ENCODE measurements around the gene UNKL.
A peak's percentile ranks its signal among the peaks of the same experiment; 100 is the strongest.

Gene UNKL

GRCh38 chr16:1414532-1415260 lies at the start of gene UNKL:
TSS of gene UNKL (minus strand) at chr16:1414704. CDS start at chr16:1414691, 13 bp downstream.
- peak; percentile 86 for DNase-seq (ENCODE audit: low read depth, low spot score)

GRCh38 chr16:1461146-1461545 lies 46.6 kb upstream of the UNKL start:
- no peak for DNase-seq (ENCODE audit: low read depth, low spot score)

GRCh38 chr16:1460602-1461138 lies 46.2 kb upstream of the UNKL start:
- DNase-seq (ENCODE audit: low read depth, low spot score): no peak

GRCh38 chr16:1459967-1460366 lies 45.5 kb upstream of the UNKL start:
- DNase-seq (ENCODE audit: low read depth, low spot score): no peak

- no peak for DNase-seq (ENCODE audit: low read depth, low spot score)
These were observed 44.5 kb upstream of the UNKL start for GRCh38 chr16:1458977-1459341.

- DNase-seq (ENCODE audit: low read depth, low spot score): no peak
These were observed 44.0 kb upstream of the UNKL start for GRCh38 chr16:1458336-1458976.

GRCh38 chr16:1457489-1458245 lies 43.2 kb upstream of the UNKL start:
- DNase-seq (ENCODE audit: low read depth, low spot score): no peak

GRCh38 chr16:1456951-1457350 lies 42.4 kb upstream of the UNKL start:
- DNase-seq (ENCODE audit: low read depth, low spot score): no peak

GRCh38 chr16:1455190-1456171 lies 41.0 kb upstream of the UNKL start:
- no peak for DNase-seq (ENCODE audit: low read depth, low spot score)

GRCh38 chr16:1454561-1454960 lies 40.1 kb upstream of the UNKL start:
- DNase-seq (ENCODE audit: low read depth, low spot score): no peak

GRCh38 chr16:1453316-1453715 lies 38.8 kb upstream of the UNKL start:
- DNase-seq (ENCODE audit: low read depth, low spot score): no peak

GRCh38 chr16:1452530-1452929 lies 38.0 kb upstream of the UNKL start:
- no peak for DNase-seq (ENCODE audit: low read depth, low spot score)

GRCh38 chr16:1451702-1452392 lies 37.3 kb upstream of the UNKL start:
- no peak for DNase-seq (ENCODE audit: low read depth, low spot score)

- DNase-seq (ENCODE audit: low read depth, low spot score): no peak
These were observed 36.3 kb upstream of the UNKL start for GRCh38 chr16:1450841-1451240.

- DNase-seq (ENCODE audit: low read depth, low spot score): no peak
These were observed 35.7 kb upstream of the UNKL start for GRCh38 chr16:1450218-1450617.

GRCh38 chr16:1449201-1449788 lies 34.8 kb upstream of the UNKL start:
- no peak for DNase-seq (ENCODE audit: low read depth, low spot score)

GRCh38 chr16:1448536-1449116 lies 34.1 kb upstream of the UNKL start:
- no peak for DNase-seq (ENCODE audit: low read depth, low spot score)

GRCh38 chr16:1447965-1448364 lies 33.5 kb upstream of the UNKL start:
- DNase-seq (ENCODE audit: low read depth, low spot score): no peak

GRCh38 chr16:1446296-1447080 lies 32.0 kb upstream of the UNKL start:
- DNase-seq (ENCODE audit: low read depth, low spot score): no peak

Data from astrocyte of the hippocampus (primary cell).